Suprapubic skin (tissue), 4 donors: ENCODE measurements around the gene RGS11.

Experiments used
- CTCF ChIP-seq, 2 donors: fragments of 200-600 bp in 1 of 2; fragments of 450-650 bp in 1 of 2; sonication (generic) in 1 of 2; IDR thresholded peaks; one replicate each; pipeline ENCODE4 v1.5.1; 2016 to 2019; ENCODE audit warnings: antibody characterized with exemption in 2 of 2, mild to moderate bottlenecking in 1 of 2, moderate library complexity in 1 of 2
- EP300 ChIP-seq: sonication (generic); formaldehyde crosslinking; IDR thresholded peaks from one replicate; pipeline ENCODE4 v1.6.1; 2017; ENCODE audit warnings: antibody characterized with exemption
- POLR2A ChIP-seq, 2 donors: fragments of 450-650 bp; IDR thresholded peaks; one replicate each; pipeline ENCODE4 v1.6.1; 2017; ENCODE audit warnings: antibody characterized with exemption in 2 of 2, mild to moderate bottlenecking in 2 of 2, moderate library complexity in 2 of 2
- POLR2AphosphoS5 ChIP-seq, 3 donors: sonication (generic); formaldehyde crosslinking; IDR thresholded peaks; one replicate each; pipeline ENCODE4 v1.6.1; 2017; ENCODE audit warnings: antibody characterized with exemption in 3 of 3

GRCh38 chr16:249431-249830, 26.3 kb downstream of the RGS11 start:
- TF ChIP-seq CTCF (IDR thresholded peaks at IDR 0.05) (no peak), POLR2A (IDR thresholded peaks at IDR 0.05) (no peak), POLR2AphosphoS5 (IDR thresholded peaks at IDR 0.05) (no peak), EP300 (no peak)
